ENCODE measurements around the gene CACNB2.
A peak's percentile ranks its signal among the peaks of the same experiment; 100 is the strongest.

CACNB2 gene

GRCh38 chr10:18293536-18294510, 153.6 kb downstream of the CACNB2 start:
- DNase-seq (ENCODE audit: low spot score), result no peak

- DNase-seq (ENCODE audit: low spot score), result no peak
Measured at GRCh38 chr10:18294633-18295032, 154.4 kb downstream of the CACNB2 start.

- DNase-seq (ENCODE audit: low spot score), result no peak
Measured at GRCh38 chr10:18297659-18298058, 157.4 kb downstream of the CACNB2 start.

GRCh38 chr10:18298256-18298655, 158.0 kb downstream of the CACNB2 start:
- no peak for DNase-seq (ENCODE audit: low spot score)

- DNase-seq (ENCODE audit: low spot score), result no peak
Measured at GRCh38 chr10:18303851-18304801, 163.9 kb downstream of the CACNB2 start.

- no peak for DNase-seq (ENCODE audit: low spot score)
Measured at GRCh38 chr10:18306031-18306430, 165.8 kb downstream of the CACNB2 start.

GRCh38 chr10:18308600-18308999, 168.4 kb downstream of the CACNB2 start:
- no peak for DNase-seq (ENCODE audit: low spot score)

GRCh38 chr10:18310761-18311160, 170.5 kb downstream of the CACNB2 start:
- DNase-seq (ENCODE audit: low spot score), result no peak

- peak; percentile 60 for DNase-seq (ENCODE audit: low spot score)
Measured at GRCh38 chr10:18312374-18313139, 172.3 kb downstream of the CACNB2 start.

- no peak for DNase-seq (ENCODE audit: low spot score)
Measured at GRCh38 chr10:18313140-18313530, 172.9 kb downstream of the CACNB2 start.

GRCh38 chr10:18313626-18314025, 173.4 kb downstream of the CACNB2 start:
- no peak for DNase-seq (ENCODE audit: low spot score)

- no peak for DNase-seq (ENCODE audit: low spot score)
Measured at GRCh38 chr10:18319628-18320027, 179.4 kb downstream of the CACNB2 start.

GRCh38 chr10:18321371-18321770, 181.1 kb downstream of the CACNB2 start:
- DNase-seq (ENCODE audit: low spot score), result no peak

- DNase-seq (ENCODE audit: low spot score), result no peak
Measured at GRCh38 chr10:18323916-18324315, 183.7 kb downstream of the CACNB2 start.

- no peak for DNase-seq (ENCODE audit: low spot score)
Measured at GRCh38 chr10:18325410-18325809, 185.2 kb downstream of the CACNB2 start.

- no peak for DNase-seq (ENCODE audit: low spot score)
Measured at GRCh38 chr10:18325889-18326531, 185.8 kb downstream of the CACNB2 start.

GRCh38 chr10:18328941-18329340, 188.7 kb downstream of the CACNB2 start:
- DNase-seq (ENCODE audit: low spot score), result no peak

- peak; percentile 40 for DNase-seq (ENCODE audit: low spot score)
Measured at GRCh38 chr10:18332048-18332447, 191.8 kb downstream of the CACNB2 start.

- DNase-seq (ENCODE audit: low spot score), result no peak
Measured at GRCh38 chr10:18332484-18332883, 192.3 kb downstream of the CACNB2 start.

- no peak for DNase-seq (ENCODE audit: low spot score)
Measured at GRCh38 chr10:18333621-18334020, 193.4 kb downstream of the CACNB2 start.

- no peak for DNase-seq (ENCODE audit: low spot score)
Measured at GRCh38 chr10:18334116-18334867, 194.1 kb downstream of the CACNB2 start.
